Subcutaneous preadipocyte (primary cell): Measurements from ENCODE around the gene FEV. TPM values are rescaled to one million over a fixed set of nuclear protein-coding genes. Genes with fewer than 3 reads are reported as not detected.

Experiments
- small RNA-seq: library from RNA; depleted of rRNA; stranded (forward); fragments of <200 nt; gene quantifications from one replicate; pipeline ENCODE3, GENCODE V24; 2012
- total RNA-seq: library from RNA; depleted of rRNA; stranded (reverse); fragments of >200 nt; gene quantifications from 2 replicates; pipeline ENCODE4 v1.2.3, GENCODE V29; 2012

Gene FEV
- not detected in 2 replicates for total RNA-seq

DNA sequence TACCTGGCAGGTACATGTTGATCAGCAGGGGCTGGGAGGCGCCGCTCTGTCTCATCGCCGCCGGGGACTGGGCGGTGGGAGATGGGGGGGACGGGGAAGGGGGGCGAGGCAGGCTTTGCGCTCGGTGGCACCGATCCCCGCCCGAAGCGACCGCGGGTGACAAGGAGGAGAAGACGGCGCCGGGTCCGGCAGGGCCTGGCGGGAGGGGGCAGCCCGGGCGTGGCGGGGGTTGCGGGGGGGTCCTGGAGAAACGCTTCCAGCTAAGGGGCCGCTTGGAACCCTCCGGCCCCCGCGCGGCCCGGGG is at the start of gene FEV:
TSS of gene FEV (minus strand) at position 164 of the 304 bp plus-strand sequence. CDS start at position 55, 109 bp downstream.

GRCh38 chr2:218993345-218994315 is 8.6 kb upstream of the FEV start, which contains the start of gene CRYBA2:
Gene CRYBA2, minus strand, starts transcription at chr2:218993422. Its CDS starts 246 bp downstream, at chr2:218993176.

DNA sequence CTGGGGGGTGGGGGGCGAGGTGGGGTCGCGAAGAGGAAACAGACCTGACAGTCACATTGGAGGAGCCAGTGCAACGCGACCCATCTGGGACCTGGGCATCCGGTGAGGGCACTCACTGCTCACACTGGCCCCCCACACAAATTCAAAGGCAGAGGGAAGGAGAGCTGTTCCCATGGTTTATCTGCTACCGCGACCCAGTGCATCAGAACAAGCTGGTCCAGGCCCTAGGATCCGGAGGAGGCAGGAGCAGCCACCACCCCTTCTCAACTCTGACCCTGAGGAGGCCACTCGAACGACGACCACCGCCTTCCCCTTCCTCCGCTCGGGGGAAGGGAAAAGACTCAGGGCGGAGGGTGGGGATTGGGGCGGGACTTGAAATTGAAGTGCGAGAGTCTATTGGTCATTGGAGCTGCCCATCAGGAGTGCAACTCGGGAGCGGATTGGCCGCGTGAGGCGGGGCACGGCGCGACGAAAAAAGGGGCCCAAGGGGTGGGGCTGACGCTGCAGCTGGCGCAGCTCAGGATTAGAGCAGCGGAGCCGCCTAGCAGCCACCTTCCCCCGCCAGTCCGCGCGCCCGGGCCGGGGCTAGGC is 25.7 kb downstream of the FEV start, which contains the start of gene CDK5R2:
TSS of gene CDK5R2 (plus strand) at position 526 of the 591 bp plus-strand sequence. CDS start 155 bp downstream, outside the sequence.

Small RNA genes lying within 50 kb of the gene (small RNA-seq; reads per million reads assigned to genes)
- gene MIR375, result not detected

Other genes starting within 250 kb of the FEV start
- 0.98 and 3.7 TPM in 2 replicates for gene CYP27A1, start 203.0 kb downstream of the FEV start, total RNA-seq
- gene PRKAG3, start 153.4 kb downstream of the FEV start, total RNA-seq, result 0.37 TPM in 1 of 2 replicates, not detected in the other
- not detected in 2 replicates for gene WNT6, start 125.4 kb downstream of the FEV start, total RNA-seq
- not detected in 2 replicates for gene WNT10A, start 104.3 kb downstream of the FEV start, total RNA-seq
- gene CDK5R2, start 25.5 kb downstream of the FEV start, total RNA-seq, result not detected in 2 replicates
- gene CRYBA2, start 8.2 kb upstream of the FEV start, total RNA-seq, result not detected in 2 replicates
- gene CFAP65, start 56.3 kb upstream of the FEV start, total RNA-seq, result 0.20 TPM in 1 of 2 replicates, not detected in the other
- not detected in 2 replicates for gene IHH, start 75.7 kb upstream of the FEV start, total RNA-seq
- gene NHEJ1, start 175.6 kb upstream of the FEV start, total RNA-seq, result 21.3 and 21.7 TPM in 2 replicates
- gene SLC23A3, start 184.8 kb upstream of the FEV start, total RNA-seq, result 0.73 and 1.8 TPM in 2 replicates
- 17.0 and 18.0 TPM in 2 replicates for gene CNPPD1, start 191.7 kb upstream of the FEV start, total RNA-seq
- 55.9 and 59.6 TPM in 2 replicates for gene RETREG2, start 193.1 kb upstream of the FEV start, total RNA-seq
- 19.4 and 21.3 TPM in 2 replicates for gene ZFAND2B, start 221.6 kb upstream of the FEV start, total RNA-seq
- gene ABCB6, start 233.8 kb upstream of the FEV start, total RNA-seq, result 30.9 and 40.1 TPM in 2 replicates
- gene ATG9A, start 244.5 kb upstream of the FEV start, total RNA-seq, result 44.2 and 50.3 TPM in 2 replicates
- 15.1 and 20.7 TPM in 2 replicates for gene ANKZF1, start 244.6 kb upstream of the FEV start, total RNA-seq